HUES48 (cell line): ENCODE results near the gene AASDHPPT.

Experiments used
- H3K27ac ChIP-seq: one replicate; pipeline ENCODE4 v1.7.0; 2013; ENCODE audit warnings: low read depth, low read length, inconsistent platforms
- H3K27me3 ChIP-seq: 2 replicates; pipeline ENCODE4 v1.6.1; 2013; ENCODE audit warnings: mild to moderate bottlenecking, low read length; ENCODE audit not compliant: control insufficient read depth, insufficient read depth
- H3K36me3 ChIP-seq: 2 replicates; pipeline ENCODE4 v1.6.1; 2013; ENCODE audit warnings: low read length; ENCODE audit not compliant: control insufficient read depth, insufficient read depth
- H3K4me1 ChIP-seq: 2 replicates; pipeline ENCODE4 v1.6.1; 2013; ENCODE audit warnings: mild to moderate bottlenecking, low read length; ENCODE audit not compliant: control insufficient read depth, insufficient read depth
- H3K4me3 ChIP-seq: 2 replicates; pipeline ENCODE4 v1.5.1; 2013; ENCODE audit warnings: mild to moderate bottlenecking, low read depth, low read length
- H3K9ac ChIP-seq: 2 replicates; pipeline ENCODE4 v1.6.1; 2013; ENCODE audit warnings: mild to moderate bottlenecking, low read depth, low read length, moderate library complexity
- H3K9me3 ChIP-seq: 2 replicates; pipeline ENCODE4 v1.6.1; 2013; ENCODE audit warnings: low read length; ENCODE audit not compliant: control insufficient read depth, insufficient read depth

The AASDHPPT gene

DNA sequence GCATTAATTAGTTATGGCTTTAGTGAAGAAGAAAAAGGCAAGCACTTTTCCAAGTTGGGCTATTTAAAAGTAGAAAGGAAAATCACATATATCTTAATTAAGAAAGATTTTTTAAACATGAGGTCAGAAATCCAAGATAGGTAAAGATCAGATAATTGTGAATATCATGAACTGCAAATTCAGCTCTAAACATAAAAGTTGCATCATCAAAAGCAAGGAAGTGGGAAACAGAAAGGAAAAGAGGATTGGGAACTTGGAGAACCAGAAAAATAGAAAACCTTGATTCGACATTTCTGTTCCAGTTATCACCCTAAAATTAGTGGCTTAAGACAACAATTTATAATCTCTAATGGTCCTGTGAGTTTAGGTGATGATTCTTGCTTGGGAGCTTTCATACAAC, 17.8 kb upstream of the AASDHPPT start:
- Histone ChIP-seq H3K4me1 (peaks cover 9% of the 10 kb centered on the region; the same call in 1 of the 2 replicates), H3K9ac (no peak overlapping the region), H3K9me3 (no peaks in the 10 kb centered on the region), H3K36me3 (no peaks in the 10 kb centered on the region), H3K4me3 (no peak overlapping the region), H3K27ac (no peak overlapping the region), H3K27me3 (no peaks in the 10 kb centered on the region)

DNA sequence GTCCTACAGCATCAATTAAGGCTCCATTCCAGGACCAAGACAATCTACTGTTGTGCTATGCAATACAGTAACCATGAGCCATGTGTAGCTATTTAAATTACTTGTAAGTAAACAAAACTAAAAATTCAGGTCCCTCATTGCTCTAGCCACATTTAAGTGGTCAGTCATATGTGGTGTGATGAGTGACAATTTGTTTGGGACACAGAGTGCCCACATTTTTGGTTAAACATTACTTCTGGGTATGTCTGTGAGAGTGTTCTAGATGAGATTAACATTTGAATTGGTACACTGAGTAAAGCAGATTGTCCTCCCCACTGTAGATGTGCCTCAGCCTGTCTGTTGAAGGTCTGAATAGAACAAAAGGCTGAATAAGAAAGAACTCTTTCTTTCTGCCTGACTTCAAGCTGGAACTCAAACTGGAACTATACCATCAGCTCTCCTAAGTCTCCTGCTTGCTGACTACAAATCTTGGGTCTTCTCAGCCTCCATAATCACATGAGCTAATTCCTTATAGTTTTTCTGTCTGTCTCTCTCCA, 16.1 kb upstream of the AASDHPPT start:
- Histone ChIP-seq H3K36me3 (no peaks in the 10 kb centered on the region), H3K9me3 (no peaks in the 10 kb centered on the region), H3K9ac (no peak overlapping the region), H3K4me3 (no peak overlapping the region), H3K27ac (no peak overlapping the region), H3K4me1 (peaks cover 9% of the 10 kb centered on the region; the same call in 1 of the 2 replicates), H3K27me3 (no peaks in the 10 kb centered on the region)

DNA sequence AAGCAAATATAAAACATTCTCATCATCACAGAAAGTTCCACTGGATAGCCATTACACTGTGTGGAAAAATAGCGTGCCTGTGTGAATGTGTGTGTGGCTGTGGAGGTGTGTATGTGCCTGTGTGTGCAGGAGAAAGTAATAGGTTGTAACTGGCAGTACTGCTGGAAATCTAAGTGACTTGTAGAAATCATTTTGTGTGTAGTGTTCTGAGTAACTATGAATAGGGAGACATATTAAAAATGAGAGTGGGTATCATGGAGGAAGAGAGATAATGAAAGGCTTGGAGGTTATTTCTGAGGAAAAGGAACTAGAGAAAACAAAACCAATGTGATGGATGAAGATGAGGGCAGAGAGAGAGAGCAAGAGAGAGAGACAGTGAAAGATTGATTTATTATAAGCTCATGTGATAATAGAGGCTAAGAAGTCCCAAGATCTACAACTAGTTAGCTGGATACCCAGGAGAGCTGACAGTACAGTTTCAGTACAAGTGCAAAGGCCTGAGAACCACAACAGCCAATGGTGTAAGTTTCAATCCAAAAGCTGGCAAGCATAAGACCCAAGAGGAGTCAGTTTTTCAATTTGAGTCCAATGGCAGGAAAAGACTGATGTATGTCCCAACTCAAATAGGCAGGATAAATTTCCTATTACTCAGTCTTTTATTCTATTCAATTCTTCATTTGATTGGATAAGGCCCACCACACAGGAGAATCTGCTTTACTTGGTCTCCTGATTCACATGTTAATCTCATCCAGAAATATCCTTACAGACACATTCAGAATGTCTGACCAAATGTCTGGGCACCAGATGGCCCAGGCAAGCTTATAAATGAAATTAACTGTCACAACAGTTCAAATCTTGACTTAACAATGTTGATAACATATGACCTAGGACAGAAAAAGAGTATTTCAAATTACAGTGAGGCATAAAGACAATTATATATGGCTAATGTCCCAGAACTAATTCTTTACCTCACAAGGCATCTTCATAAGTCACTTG, 15.2 kb upstream of the AASDHPPT start:
- Histone ChIP-seq H3K9me3 (no peaks in the 10 kb centered on the region), H3K36me3 (no peaks in the 10 kb centered on the region), H3K4me1 (peaks cover 9% of the 10 kb centered on the region; the same call in 1 of the 2 replicates), H3K4me3 (no peak overlapping the region), H3K9ac (no peak overlapping the region), H3K27me3 (no peaks in the 10 kb centered on the region), H3K27ac (no peak overlapping the region)

DNA sequence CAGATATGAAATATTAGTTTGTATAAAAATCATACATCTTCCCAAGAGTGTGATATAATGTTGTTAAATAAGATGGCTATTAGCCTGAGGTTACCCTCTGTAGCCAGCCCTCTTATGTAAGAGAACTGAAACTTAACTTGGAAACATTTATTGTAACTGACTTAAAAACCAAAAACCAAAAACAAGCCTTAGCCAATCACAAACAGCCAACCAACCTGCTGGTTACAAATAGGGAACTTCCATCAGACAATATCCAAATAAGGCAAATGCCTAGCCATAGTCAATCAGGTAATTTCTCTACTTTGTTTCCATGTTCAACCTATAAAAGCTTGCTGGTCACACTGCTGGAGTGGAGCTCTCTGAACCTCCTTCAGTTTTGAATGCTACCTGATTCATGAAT, 14.5 kb upstream of the AASDHPPT start:
- Histone ChIP-seq H3K36me3 (no peaks in the 10 kb centered on the region), H3K9ac (no peak overlapping the region), H3K27ac (no peak overlapping the region)

DNA sequence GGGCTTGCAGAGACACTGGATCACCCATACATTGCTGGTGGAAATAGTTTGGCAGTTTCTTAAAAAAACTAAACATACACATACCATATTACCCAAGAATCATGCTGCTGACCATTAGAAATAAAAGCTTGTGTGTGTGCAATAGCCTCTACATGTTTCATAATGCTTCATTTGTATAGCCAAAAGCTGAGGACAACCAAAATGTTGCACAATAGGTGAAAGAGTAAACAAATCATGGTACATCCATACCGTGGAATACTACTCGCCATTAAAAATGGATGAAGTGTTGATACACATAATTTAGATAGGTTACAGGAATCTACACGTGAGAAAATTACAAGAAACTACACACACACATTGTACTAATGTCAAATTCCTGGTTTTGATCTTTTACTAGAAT, 6.9 kb upstream of the AASDHPPT start:
- no peak overlapping the region for H3K4me3 ChIP-seq
- H3K27ac ChIP-seq, result no peak overlapping the region
- H3K36me3 ChIP-seq, result no peaks in the 10 kb centered on the region
- H3K27me3 ChIP-seq, result no peaks in the 10 kb centered on the region
- no peaks in the 10 kb centered on the region for H3K9me3 ChIP-seq
- no peak overlapping the region for H3K9ac ChIP-seq
- no peaks in the 10 kb centered on the region for H3K4me1 ChIP-seq

More for the DNA sequence above, 14.5 kb upstream of the AASDHPPT start:
- Histone ChIP-seq H3K4me1 (peaks cover 9% of the 10 kb centered on the region; the same call in 1 of the 2 replicates), H3K27me3 (no peaks in the 10 kb centered on the region), H3K9me3 (no peaks in the 10 kb centered on the region), H3K4me3 (no peak overlapping the region)

DNA sequence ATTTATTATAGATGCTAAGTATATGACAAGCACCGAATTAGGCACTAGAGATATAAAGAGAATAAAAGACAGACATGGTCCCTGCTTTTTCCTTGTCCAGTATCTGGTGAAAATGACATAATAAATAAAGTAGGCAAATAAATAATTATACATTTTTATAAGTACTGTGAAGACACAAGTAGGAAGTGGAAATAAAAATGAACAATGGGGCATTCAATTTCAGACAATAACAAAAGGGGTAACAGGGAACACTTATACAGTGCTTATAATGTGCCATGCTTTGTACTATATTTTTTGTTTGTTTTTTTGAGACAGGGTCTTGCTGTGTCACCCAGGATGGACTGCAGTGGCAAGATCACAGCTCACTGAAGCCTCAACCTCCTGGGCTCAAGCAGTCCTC, 4.7 kb upstream of the AASDHPPT start:
- H3K9ac ChIP-seq, result no peak overlapping the region
- H3K27me3 ChIP-seq, result no peaks in the 10 kb centered on the region
- H3K27ac ChIP-seq, result no peak overlapping the region
- H3K4me3 ChIP-seq, result no peak overlapping the region
- no peaks in the 10 kb centered on the region for H3K9me3 ChIP-seq
- H3K4me1 ChIP-seq, result peaks cover 3% of the 10 kb centered on the region
- no peaks in the 10 kb centered on the region for H3K36me3 ChIP-seq

DNA sequence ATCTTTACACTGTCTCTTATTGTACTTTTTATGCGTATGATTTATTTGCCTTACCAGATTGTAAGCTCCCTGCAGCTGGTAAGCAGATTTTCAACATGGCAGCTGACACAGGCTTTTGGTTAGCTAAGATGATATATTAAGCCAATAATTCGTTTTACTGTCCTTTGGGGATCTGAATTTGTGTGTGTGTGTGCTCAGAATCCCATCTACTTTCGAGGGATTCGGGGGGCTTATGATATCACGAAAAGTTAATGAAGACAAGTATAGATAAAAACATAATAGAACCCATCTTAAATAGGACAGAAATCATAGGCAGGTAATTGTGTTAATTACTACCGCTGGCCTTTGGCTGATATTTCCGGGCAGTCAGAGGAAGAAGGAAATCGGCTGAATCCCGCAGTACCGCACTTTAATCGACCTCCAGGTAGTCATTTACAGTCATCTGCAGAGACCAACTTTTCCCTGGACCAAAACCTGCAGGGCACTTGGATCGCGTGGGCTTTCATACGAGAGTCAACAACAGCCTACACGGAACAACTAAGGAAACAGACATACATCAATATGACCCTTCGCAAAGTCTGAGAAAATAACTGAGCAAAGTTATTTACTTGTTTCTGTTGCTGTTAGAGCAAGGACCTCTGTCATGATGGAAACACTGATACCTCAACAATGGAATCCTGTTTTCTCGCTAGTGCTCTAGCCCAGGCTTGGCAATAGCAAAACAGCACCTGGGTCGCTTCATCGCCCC, 1.1 kb upstream of the AASDHPPT start:
- Histone ChIP-seq H3K4me1 (peaks cover 3% of the 10 kb centered on the region), H3K36me3 (peaks cover 22% of the 10 kb centered on the region), H3K27me3 (no peaks in the 10 kb centered on the region), H3K27ac (peak overlapping the region; percentile 96), H3K9ac (peak overlapping the region; percentile 82), H3K4me3 (peak overlapping the region; percentile 92), H3K9me3 (no peaks in the 10 kb centered on the region)

DNA sequence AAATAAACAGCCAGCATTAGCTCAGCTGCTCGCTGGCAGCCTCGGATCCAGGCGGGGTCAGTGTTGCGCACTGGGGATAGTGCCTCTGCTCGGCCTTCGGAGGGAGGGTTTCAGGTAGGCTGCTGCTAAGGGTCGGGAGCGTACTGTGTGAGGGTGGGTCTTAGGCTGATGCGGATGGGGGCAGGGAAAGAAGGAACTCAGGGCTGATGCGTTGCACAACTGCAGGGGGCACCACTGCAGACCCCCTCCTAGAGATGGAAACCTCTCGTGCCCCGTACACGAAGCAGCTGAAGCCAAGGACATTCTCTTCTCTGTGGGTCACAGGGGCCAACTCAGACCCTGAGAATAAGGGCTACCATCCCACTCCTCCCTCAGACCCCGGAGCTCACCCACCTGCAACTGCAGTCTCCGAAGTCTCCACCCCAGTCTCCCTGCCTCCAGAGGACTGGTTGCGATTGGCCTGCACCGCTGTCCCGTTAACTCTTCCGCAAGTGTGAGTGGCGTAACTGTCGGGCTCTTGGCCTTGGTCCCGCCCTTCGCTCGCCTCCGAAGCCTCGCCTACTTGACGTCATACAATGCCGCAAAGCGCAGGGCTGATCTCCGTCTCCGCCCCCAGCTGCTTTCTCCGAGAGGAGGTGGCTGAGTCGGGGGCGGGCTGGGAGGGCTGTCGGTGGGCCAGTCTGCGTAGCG, 398 bp upstream of the AASDHPPT start, which contains the start of gene KBTBD3:
Gene KBTBD3 (minus strand): TSS at position 429 of the 690 bp plus-strand sequence. CDS start 18,250 bp downstream, outside the sequence.
- H3K36me3 ChIP-seq, result peaks cover 26% of the 10 kb centered on the region
- peak within 1 kb of the TSS; percentile 98 for H3K4me3 ChIP-seq
- peak within 1 kb of the TSS; percentile 98 for H3K9ac ChIP-seq
- peak within 1 kb of the TSS; percentile 96 for H3K27ac ChIP-seq
- H3K9me3 ChIP-seq, result no peaks in the 10 kb centered on the region
- H3K27me3 ChIP-seq, result no peaks in the 10 kb centered on the region
- peaks cover 3% of the 10 kb centered on the region for H3K4me1 ChIP-seq

DNA sequence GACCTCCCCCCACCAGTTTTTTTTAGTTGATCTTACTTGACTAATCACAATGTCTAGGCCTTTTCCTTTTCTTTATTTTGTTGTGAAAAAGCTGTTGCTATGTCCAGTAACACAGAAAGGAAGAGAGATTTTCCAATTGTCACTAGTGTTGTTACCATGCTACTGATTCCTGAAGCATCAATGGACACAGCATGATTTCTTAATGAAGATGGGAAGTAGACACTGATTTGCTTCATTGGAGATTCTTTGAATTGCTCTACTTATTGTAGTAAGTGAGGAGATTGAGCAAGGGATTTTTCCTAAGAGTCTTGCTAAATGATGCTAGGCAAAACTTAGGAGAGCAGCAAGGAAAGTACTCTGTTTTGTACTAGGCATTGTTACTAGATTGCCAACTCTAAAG, 4.6 kb downstream of the AASDHPPT start:
- H3K9me3 ChIP-seq, result no peaks in the 10 kb centered on the region
- peaks cover 61% of the 10 kb centered on the region for H3K36me3 ChIP-seq
- no peaks in the 10 kb centered on the region for H3K27me3 ChIP-seq
- no peak overlapping the region for H3K9ac ChIP-seq
- H3K4me1 ChIP-seq, result no peaks in the 10 kb centered on the region; the same call in 1 of the 2 replicates
- H3K4me3 ChIP-seq, result no peak overlapping the region
- H3K27ac ChIP-seq, result no peak overlapping the region

DNA sequence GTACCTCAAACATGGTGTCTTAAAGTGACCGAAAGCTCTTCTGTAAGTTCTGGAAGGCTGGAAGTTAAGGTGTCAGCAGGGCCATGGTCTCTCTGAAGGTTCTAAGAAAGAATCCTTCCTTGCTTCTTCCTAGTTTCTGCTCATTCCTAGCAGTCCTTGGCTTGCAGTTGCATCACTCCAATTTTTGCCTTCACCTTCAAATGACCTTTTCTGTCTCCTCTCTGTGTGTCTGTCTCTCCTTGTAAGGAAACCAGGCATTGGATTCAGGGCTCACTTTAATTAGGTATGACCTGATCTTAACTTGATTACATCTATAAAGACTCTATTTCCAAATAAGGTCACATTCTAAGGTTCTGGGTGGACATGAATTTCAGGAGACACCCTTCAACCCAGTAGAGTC, 8.7 kb downstream of the AASDHPPT start:
- H3K4me3 ChIP-seq, result no peak overlapping the region
- H3K4me1 ChIP-seq, result no peaks in the 10 kb centered on the region
- peak overlapping the region; percentile 28 for H3K27ac ChIP-seq
- H3K9me3 ChIP-seq, result no peaks in the 10 kb centered on the region
- H3K9ac ChIP-seq, result no peak overlapping the region
- no peaks in the 10 kb centered on the region for H3K27me3 ChIP-seq
- peaks cover 67% of the 10 kb centered on the region for H3K36me3 ChIP-seq
